ENCODE data around the gene EPC1. TPM values are rescaled to one million over a fixed set of nuclear protein-coding genes. Genes with fewer than 3 reads are reported as not detected.

EPC1 gene
- total and polyA plus RNA-seq, 10 of the 15 experiments (the other 5 are each of a cell fraction or from before 2014, with no cell fraction given) = 6.8 to 59.2 (median 19.4) TPM

GRCh38 chr10:32299354-32299980 lies 47.5 kb downstream of the EPC1 start:
- WGBS (ENCODE audit: insufficient coverage, insufficient replicate concordance, low lambda C conversion rate, missing lambda C conversion rate) = 98% methylated on average over 7 of the region's 7 CpGs
- POLR2A ChIA-PET = no interaction called here
- TF ChIP-seq YBX1 (IDR thresholded peaks at IDR 0.05) (no peak), TCF7 (IDR thresholded peaks at IDR 0.05; ENCODE audit: borderline replicate concordance) (no peak), ZNF274 (IDR thresholded peaks at IDR 0.05; ENCODE audit: insufficient read depth, insufficient read length) (no peak), IRF4 (IDR thresholded peaks at IDR 0.05; ENCODE audit: low read depth, low read length) (no peak), POLR2A (IDR thresholded peaks at IDR 0.05; ENCODE audit: low read depth, low read length) (no peak)
- CTCF ChIA-PET = no interaction called here
- intact Hi-C loops (cut with micrococcal nuclease; ENCODE audit: unreplicated experiment) (no loop called here), in situ Hi-C loops (cut with MboI) (no loop called here)
- DNase-seq (ENCODE audit: low read depth, low spot score) = no peak
- ATAC-seq = no peak
- RAD21 ChIA-PET (ENCODE audit: unreplicated experiment) = no interaction called here
- H3K27ac ChIP-seq (ENCODE audit: control insufficient read depth, insufficient read depth) = no peak overlapping the region
- no peak for FAIRE-seq
- SMC1A ChIA-PET (ENCODE audit: uncharacterized antibody, unreplicated experiment) = no interaction called here
- no peaks in the 10 kb centered on the region for H3K9me3 ChIP-seq (replicated peaks; ENCODE audit: control insufficient read depth, insufficient read depth, low read length)
- peaks cover 40% of the 10 kb centered on the region for H3K79me2 ChIP-seq (ENCODE audit: control insufficient read depth, insufficient read depth, low read length)
- no TSS peak for BruUV-seq (replicated peaks)
- H3K9ac ChIP-seq (ENCODE audit: control insufficient read depth, insufficient read depth, low read length) = no peak overlapping the region
- H3K4me3 ChIP-seq = no peak overlapping the region
- peaks cover 0 to 8% of the 10 kb centered on the region in 2 experiments; a peak in 1 of 4 replicates for H3K36me3 ChIP-seq (ENCODE audit: control insufficient read depth in 2 of 2, insufficient read depth in 2 of 2, low read length in 1 of 2)
- H3K4me1 ChIP-seq (ENCODE audit: control insufficient read depth, insufficient read depth, low read length) = no peaks in the 10 kb centered on the region
- no peak overlapping the region for H2AFZ ChIP-seq (ENCODE audit: control insufficient read depth, low read depth, low read length)
- no peak overlapping the region for H3K4me2 ChIP-seq (ENCODE audit: control insufficient read depth, insufficient read depth)
- H4K20me1 ChIP-seq (ENCODE audit: control insufficient read depth, insufficient read depth) = no peaks in the 10 kb centered on the region
- H3K27me3 ChIP-seq (replicated peaks in 1 of 2; ENCODE audit: control insufficient read depth in 2 of 2, insufficient read depth in 2 of 2, low read length in 1 of 2) = no peaks in the 10 kb centered on the region

- in situ Hi-C loops (cut with MboI) (no loop called here), intact Hi-C loops (cut with micrococcal nuclease; ENCODE audit: unreplicated experiment) (no loop called here)
- FAIRE-seq (no peak), ATAC-seq (no peak), DNase-seq (ENCODE audit: low read depth, low spot score) (no peak)
- Histone ChIP-seq H3K79me2 (ENCODE audit: control insufficient read depth, insufficient read depth, low read length) (peaks cover 35% of the 10 kb centered on the region), H3K36me3 (ENCODE audit: control insufficient read depth in 2 of 2, insufficient read depth in 2 of 2, low read length in 1 of 2) (peaks cover 0 to 6% of the 10 kb centered on the region in 2 experiments; a peak in 2 of 4 replicates), H3K27ac (ENCODE audit: control insufficient read depth, insufficient read depth) (no peak overlapping the region), H4K20me1 (ENCODE audit: control insufficient read depth, insufficient read depth) (no peaks in the 10 kb centered on the region), H3K27me3 (replicated peaks in 1 of 2; ENCODE audit: control insufficient read depth in 2 of 2, insufficient read depth in 2 of 2, low read length in 1 of 2) (no peaks in the 10 kb centered on the region), H3K4me3 (no peak overlapping the region), H3K4me2 (ENCODE audit: control insufficient read depth, insufficient read depth) (no peak overlapping the region), H3K9me3 (replicated peaks; ENCODE audit: control insufficient read depth, insufficient read depth, low read length) (no peaks in the 10 kb centered on the region), H3K9ac (ENCODE audit: control insufficient read depth, insufficient read depth, low read length) (no peak overlapping the region), H3K4me1 (ENCODE audit: control insufficient read depth, insufficient read depth, low read length) (no peaks in the 10 kb centered on the region), H2AFZ (ENCODE audit: control insufficient read depth, low read depth, low read length) (no peak overlapping the region)
- BruUV-seq (replicated peaks) = no TSS peak
- ChIA-PET RAD21 (ENCODE audit: unreplicated experiment) (interaction anchor here (1.0 kb wide), 1 partner anchor 59 kb away, joined by 3 read pairs; no protein-coding TSS in a partner anchor), POLR2A (interaction anchor here (0.6 kb wide), 1 partner anchor 39 kb away, joined by 5 read pairs; no protein-coding TSS in a partner anchor), CTCF (no interaction called here), SMC1A (ENCODE audit: uncharacterized antibody, unreplicated experiment) (interaction anchor here (0.5 to 1.3 kb wide), 2 partner anchors 16 to 1802 kb away, joined by 3 read pairs; no protein-coding TSS in a partner anchor)
- no peak for TF ChIP-seq CREB1 (IDR thresholded peaks at IDR 0.05; ENCODE audit: low read depth)
- WGBS (ENCODE audit: insufficient coverage, insufficient replicate concordance, low lambda C conversion rate, missing lambda C conversion rate) = 98% methylated on average over 11 of the region's 11 CpGs
Measured at GRCh38 chr10:32298075-32298812, 48.7 kb downstream of the EPC1 start.

Measured in GM12878 (cell line).